Mesenteric fat pad (tissue), 1 donor: ENCODE measurements around the gene GPR101. TPM values are rescaled to one million over a fixed set of nuclear protein-coding genes. Genes with fewer than 3 reads are reported as not detected.
"Not testable (repeated sequence)": the region's sequence is repeated elsewhere in the genome, so short reads cannot be mapped to it uniquely, and the experiment has no call there.

Source experiments
- DNase-seq: peaks from one replicate; pipeline ENCODE4 v3.0.0-alpha.2; 2020; ENCODE audit warnings: low spot score
- total RNA-seq: library from RNA; stranded (reverse); fragmentation: NEBNext Ultra II Directional; extraction: Animal tissue kit (Norgen Biotek cat#: 25700); gene quantifications from one replicate; pipeline ENCODE4 v1.2.1, GENCODE V29; 2021
- donor health status: DM: yes; HTN: yes; CAD: no.

GPR101 gene
- total RNA-seq, 1 donor from 2014 or later: not detected

DNA sequence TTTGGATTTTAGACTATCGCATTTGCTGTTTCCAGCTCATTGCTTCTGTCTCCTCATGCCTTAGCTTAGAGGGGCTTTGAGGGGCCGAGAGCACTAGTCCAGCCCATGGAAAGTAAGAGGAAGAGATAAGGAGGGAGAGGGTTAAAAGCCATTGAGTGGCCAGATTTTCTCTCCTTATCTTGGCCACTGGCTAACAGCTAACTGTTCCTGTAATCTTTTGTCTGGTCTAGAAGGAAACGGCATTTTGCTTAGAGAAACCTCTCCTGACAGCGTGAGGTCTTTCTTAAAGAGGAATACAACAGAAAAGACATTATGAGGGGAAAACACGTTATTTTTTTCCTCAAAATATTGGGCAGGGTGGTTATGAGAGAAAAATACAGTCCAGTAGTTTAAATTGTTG lies 7.9 kb downstream of the GPR101 start:
- no peak for DNase-seq

DNA sequence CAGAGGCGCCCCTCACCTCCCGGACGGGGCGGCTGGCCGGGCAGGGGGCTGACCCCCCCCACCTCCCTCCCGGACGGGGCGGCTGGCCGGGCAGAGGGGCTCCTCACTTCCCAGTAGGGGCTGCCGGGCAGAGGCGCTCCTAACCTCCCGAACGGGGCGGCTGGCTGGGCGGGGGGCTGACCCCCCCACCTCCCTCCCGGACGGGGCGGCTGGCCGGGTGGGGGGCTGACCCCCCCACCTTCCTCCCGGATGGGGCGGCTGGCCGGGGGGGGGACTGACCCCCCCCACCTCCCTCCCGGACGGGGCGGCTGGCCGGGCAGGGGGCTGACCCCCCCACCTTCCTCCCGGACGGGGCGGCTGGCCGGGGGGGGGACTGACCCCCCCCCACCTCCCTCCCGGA lies 33.6 kb downstream of the GPR101 start:
- not testable (repeated sequence) for DNase-seq

DNA sequence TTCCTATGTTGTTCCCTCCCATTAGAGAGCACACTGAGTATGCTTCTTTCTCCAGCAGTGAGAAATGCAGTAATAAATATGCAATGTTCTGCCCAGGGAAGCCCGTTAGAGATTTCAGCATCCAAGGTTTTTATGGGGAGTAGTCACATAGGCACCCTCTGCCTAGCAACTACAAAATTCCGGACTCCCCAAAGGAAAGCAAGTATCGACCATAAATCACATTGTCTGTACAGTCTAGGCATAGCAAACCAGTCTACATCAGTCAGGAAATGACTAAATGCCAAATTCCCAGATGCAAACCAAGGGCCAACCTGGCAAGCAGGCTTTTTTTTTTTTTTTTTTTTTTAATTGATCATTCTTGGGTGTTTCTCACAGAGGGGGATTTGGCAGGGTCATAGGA lies 34.8 kb downstream of the GPR101 start:
- DNase-seq: no peak

Other genes starting within 250 kb of the GPR101 start
- 105 TPM for gene RBMX, start 153.3 kb downstream of the GPR101 start, total RNA-seq